Fibroblast of skin of back (primary cell): ENCODE measurements around the gene TFEB.

ENCODE experiments used
- DNase-seq: peaks from one replicate; pipeline ENCODE4 v3.0.0-alpha.2; 2013

The TFEB gene

GRCh38 chr6:41722969-41723529 lies 12.4 kb downstream of the TFEB start:
- no peak for DNase-seq

GRCh38 chr6:41721414-41721813 lies 14.0 kb downstream of the TFEB start:
- no peak for DNase-seq

GRCh38 chr6:41720783-41721182 lies 14.6 kb downstream of the TFEB start:
- DNase-seq = no peak

GRCh38 chr6:41720262-41720620 lies 15.2 kb downstream of the TFEB start:
- DNase-seq = no peak

GRCh38 chr6:41719436-41720261 lies 15.8 kb downstream of the TFEB start:
- DNase-seq = no peak

GRCh38 chr6:41718828-41719227 lies 16.6 kb downstream of the TFEB start:
- DNase-seq = no peak

- no peak for DNase-seq
These were observed 18.0 kb downstream of the TFEB start for GRCh38 chr6:41717392-41717736.

GRCh38 chr6:41716516-41717391 lies 18.7 kb downstream of the TFEB start:
- DNase-seq = no peak

- DNase-seq = no peak
These were observed 19.5 kb downstream of the TFEB start for GRCh38 chr6:41715795-41716515.

GRCh38 chr6:41714556-41715273 lies 20.7 kb downstream of the TFEB start:
- DNase-seq = no peak

- DNase-seq = no peak
These were observed 21.6 kb downstream of the TFEB start for GRCh38 chr6:41713650-41714291.

- no peak for DNase-seq
These were observed 22.2 kb downstream of the TFEB start for GRCh38 chr6:41713159-41713649.

GRCh38 chr6:41712651-41713103 lies 22.7 kb downstream of the TFEB start:
- no peak for DNase-seq

GRCh38 chr6:41711323-41712038 lies 23.9 kb downstream of the TFEB start:
- DNase-seq = no peak

GRCh38 chr6:41709375-41709774 lies 26.0 kb downstream of the TFEB start:
- no peak for DNase-seq

- no peak for DNase-seq
These were observed 26.6 kb downstream of the TFEB start for GRCh38 chr6:41708856-41709255.

GRCh38 chr6:41707565-41708200 lies 27.7 kb downstream of the TFEB start:
- no peak for DNase-seq

GRCh38 chr6:41706876-41707564 lies 28.4 kb downstream of the TFEB start:
- no peak for DNase-seq
